Hair follicular keratinocyte (primary cell): ENCODE results near the gene SHH. TPM values are rescaled to one million over a fixed set of nuclear protein-coding genes. Genes with fewer than 3 reads are reported as not detected.

Source experiments
- total RNA-seq: library from RNA; depleted of rRNA; stranded (reverse); fragments of >200 nt; gene quantifications from 2 replicates; pipeline ENCODE4 v1.2.3, GENCODE V29; 2015

SHH gene
- not detected in 2 replicates for total RNA-seq

DNA sequence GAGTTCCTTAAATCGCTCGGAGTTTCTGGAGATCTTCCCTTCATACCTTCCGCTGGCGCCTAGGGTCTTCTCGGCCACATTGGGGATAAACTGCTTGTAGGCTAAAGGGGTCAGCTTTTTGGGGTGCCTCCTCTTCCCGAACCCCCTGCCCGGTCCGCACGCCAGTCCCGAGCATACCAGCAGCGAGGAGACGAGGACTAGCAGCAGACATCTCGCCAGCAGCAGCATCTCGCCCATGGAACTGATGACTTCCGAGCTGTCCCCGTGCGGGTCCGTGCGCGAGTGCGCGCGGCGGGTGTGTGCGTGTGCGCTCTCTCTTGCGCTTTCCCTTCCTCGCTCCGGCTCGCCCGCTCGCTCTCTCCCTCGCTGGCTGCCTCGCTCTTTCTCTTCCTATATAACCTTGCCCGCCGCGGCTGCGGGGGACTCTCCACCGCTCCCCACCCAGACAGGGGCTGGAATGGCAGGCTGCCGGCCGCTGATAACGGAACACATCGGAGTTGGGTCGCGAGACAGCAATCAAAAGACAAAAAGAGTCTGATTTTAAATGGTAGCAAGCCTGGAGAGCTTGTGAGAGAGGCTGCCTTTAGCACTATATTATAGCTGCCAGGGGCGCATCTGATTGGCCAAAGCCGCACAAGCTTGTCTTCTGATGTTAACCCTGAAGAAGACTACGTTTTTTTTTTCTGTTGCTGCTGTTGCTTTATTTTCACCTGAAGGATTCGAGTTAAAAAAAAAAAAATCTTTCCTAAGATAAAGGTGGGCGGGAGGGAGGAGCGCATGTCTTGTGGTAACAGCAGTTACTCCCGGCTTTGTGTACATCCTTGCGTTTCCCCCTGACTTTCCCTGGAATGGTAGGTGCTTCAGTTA lies at the start of gene SHH:
Gene SHH (minus strand): TSS at position 569 of the 867 bp plus-strand sequence. CDS start 341 bp downstream, at position 228.

Other genes with a start within 250 kb of the SHH start
- gene RBM33, start 167.8 kb downstream of the SHH start, total RNA-seq, result 12.3 and 16.1 TPM in 2 replicates